HepG2 (cell line): ENCODE data around the gene FAM114A2. TPM values are rescaled to one million over a fixed set of nuclear protein-coding genes. Genes with fewer than 3 reads are reported as not detected.

Experiments
- ATAC-seq: fragments of 200-7000 bp; cut with Tn5 transposase; 3 replicates; pipeline ENCODE4 v1.9.1; 2020; ENCODE audit warnings: mild to moderate bottlenecking, moderate library complexity
- BruUV-seq: library from RNA; stranded (reverse); fragments of 400-500 nt; replicated peaks from 2 replicates; lab custom pipeline; 2021; lab: Mats Ljungman, UMichigan
- CTCF ChIA-PET: fragments of 300-600 bp; formaldehyde crosslinking; extraction: SDS; loops from one replicate; lab custom pipeline; 2021; ENCODE audit warnings: low total read pairs, inconsistent platforms, low intra/inter-chr PET ratio; lab: Yijun Ruan, JAX
- POLR2A ChIA-PET: fragments of 350-600 bp; sonication (Branson Sonifier 250); formaldehyde crosslinking; loops from one replicate; lab custom pipeline; 2020; ENCODE audit warnings: antibody characterized with exemption, inconsistent platforms; lab: Yijun Ruan, JAX
- DNase-seq: peaks from one replicate; pipeline ENCODE4 v3.0.0-alpha.2; 2015; ENCODE audit warnings: low spot score
- FAIRE-seq: peaks from 3 replicates; lab custom pipeline; 2011; peaks lifted over from hg19 to GRCh38; lab: Jason Lieb, UNC
- H2AFZ ChIP-seq: one replicate; pipeline ENCODE4 v1.6.1; 2011; ENCODE audit warnings: low read length, inconsistent platforms
- H3K27ac ChIP-seq: fragments of 300-600 bp; 3 replicates; pipeline ENCODE4 v1.8.0; 2011; ENCODE audit warnings: mixed run types, mild to moderate bottlenecking, mixed read lengths, low read length, inconsistent platforms; ENCODE audit not compliant: insufficient read depth; ENCODE audit errors: extremely low read length
- H3K27me3 ChIP-seq, 2 experiments: fragments of 200-600 bp in 1 of 2; 2 replicates in 1 of 2; 3 replicates in 1 of 2; pipeline versions ENCODE4 v1.6.0 to v1.8.0; 2011; ENCODE audit warnings: low read length in 2 of 2, mild to moderate bottlenecking in 2 of 2, moderate library complexity in 2 of 2, inconsistent platforms in 1 of 2; ENCODE audit not compliant: insufficient read depth in 2 of 2, control insufficient read depth in 1 of 2
- H3K36me3 ChIP-seq, 2 experiments: fragments of 200-600 bp in 1 of 2; replicated peaks in 1 of 2; 2 replicates in 1 of 2; 3 replicates in 1 of 2; pipeline versions ENCODE4 v1.5.1 to v1.8.0; 2011; ENCODE audit warnings: low read length in 2 of 2, inconsistent platforms in 1 of 2; ENCODE audit not compliant: insufficient read depth in 2 of 2, control insufficient read depth in 1 of 2
- H3K4me1 ChIP-seq: 2 replicates; pipeline ENCODE4 v1.5.1; 2012; ENCODE audit warnings: low read length, inconsistent platforms; ENCODE audit not compliant: insufficient read depth
- H3K4me2 ChIP-seq: 2 replicates; pipeline ENCODE4 v1.6.0; 2011; ENCODE audit warnings: low read depth, low read length, inconsistent platforms
- H3K4me3 ChIP-seq, 3 experiments: fragments of 200-600 bp in 1 of 3; sonication (generic), shearing (Covaris generic) in 1 of 3; replicated peaks in 1 of 3; 2 replicates each; pipeline ENCODE4 v1.5.1; 2011 to 2016; ENCODE audit warnings: low read length in 3 of 3, inconsistent platforms in 2 of 3, low read depth in 2 of 3, mild to moderate bottlenecking in 2 of 3, control low read depth in 1 of 3, mixed read lengths in 1 of 3; ENCODE audit not compliant: insufficient read depth in 1 of 3
- H3K79me2 ChIP-seq: one replicate; pipeline ENCODE4 v1.6.1; 2011; ENCODE audit warnings: low read length, inconsistent platforms; ENCODE audit not compliant: insufficient read depth
- H3K9ac ChIP-seq: 2 replicates; pipeline ENCODE4 v1.6.0; 2011; ENCODE audit warnings: mild to moderate bottlenecking, low read depth, low read length, inconsistent platforms; ENCODE audit not compliant: insufficient read depth
- H3K9me3 ChIP-seq: 2 replicates; pipeline ENCODE4 v1.5.1; 2012; ENCODE audit warnings: mild to moderate bottlenecking, low read length
- H4K20me1 ChIP-seq: 2 replicates; pipeline ENCODE4 v1.6.0; 2011; ENCODE audit warnings: inconsistent platforms, mild to moderate bottlenecking, low read length, moderate library complexity; ENCODE audit not compliant: insufficient read depth
- AGO2 ChIP-seq: fragments of 200-400 bp; formaldehyde crosslinking; optimal IDR thresholded peaks from 2 replicates; pipeline ENCODE3; 2017; ENCODE audit warnings: mild to moderate bottlenecking, low read depth, low read length, moderate library complexity
- ASH2L ChIP-seq: fragments of 300-600, 200-600 bp; sonication (generic); IDR thresholded peaks from 2 replicates; pipeline ENCODE4 v1.7.0; 2017; ENCODE audit warnings: low read depth, mild to moderate bottlenecking, moderate library complexity, mixed read lengths, low read length; ENCODE audit not compliant: insufficient read length
- FOSL2 ChIP-seq: sonication (generic); formaldehyde crosslinking; IDR thresholded peaks from 2 replicates; pipeline ENCODE4 v1.4.0; 2020; ENCODE audit warnings: missing genetic modification reagents
- FOXJ3 ChIP-seq: sonication (generic); formaldehyde crosslinking; IDR thresholded peaks from 2 replicates; pipeline ENCODE4 v1.4.0; 2020; ENCODE audit warnings: missing genetic modification reagents, mild to moderate bottlenecking, borderline replicate concordance
- GFI1 ChIP-seq: sonication (generic); formaldehyde crosslinking; IDR thresholded peaks from 2 replicates; pipeline ENCODE4 v1.5.0; 2020; ENCODE audit warnings: missing genetic modification reagents, mild to moderate bottlenecking, borderline replicate concordance
- HNF1B ChIP-seq: sonication (generic); formaldehyde crosslinking; IDR thresholded peaks from 2 replicates; pipeline ENCODE4 v1.5.1; 2020; ENCODE audit warnings: mild to moderate bottlenecking, moderate library complexity, missing genetic modification reagents
- RAD21 ChIP-seq: fragments of 450-650 bp; formaldehyde crosslinking; IDR thresholded peaks from 2 replicates; pipeline ENCODE4 v1.5.0; 2020; ENCODE audit warnings: mild to moderate bottlenecking
- TEAD2 ChIP-seq: sonication (generic); formaldehyde crosslinking; IDR thresholded peaks from 2 replicates; pipeline ENCODE4 v1.9.0; 2021; ENCODE audit warnings: missing genetic modification reagents
- ZBTB49 ChIP-seq: sonication (generic); formaldehyde crosslinking; IDR thresholded peaks from 2 replicates; pipeline ENCODE4 v1.4.0; 2020; ENCODE audit warnings: missing genetic modification reagents, borderline replicate concordance
- ZIK1 ChIP-seq: sonication (generic); formaldehyde crosslinking; IDR thresholded peaks from 2 replicates; pipeline ENCODE4 v1.5.0; 2020; ENCODE audit warnings: mild to moderate bottlenecking, low read depth, missing genetic modification reagents, borderline replicate concordance
- ZNF619 ChIP-seq: sonication (generic); formaldehyde crosslinking; IDR thresholded peaks from 2 replicates; pipeline ENCODE4 v1.4.0; 2020; ENCODE audit warnings: mild to moderate bottlenecking, missing genetic modification reagents
- ZNF768 ChIP-seq: sonication (generic); formaldehyde crosslinking; IDR thresholded peaks from 2 replicates; pipeline ENCODE4 v1.4.0; 2020; ENCODE audit warnings: missing genetic modification reagents
- WGBS: methylation state at CpG from one replicate; pipeline ENCODE4 v1.1.6; 2017; ENCODE audit warnings: low lambda C conversion rate; 5-methylcytosine and 5-hydroxymethylcytosine counted together
- in situ Hi-C: cut with HindIII; loops from 2 replicates; pipeline ENCODE4 v1.10.0; 2017; ENCODE audit warnings: low pct_unique_long_range_greater_than_20kb; ENCODE audit not compliant: extremely low pct_ligation_motif_present
- intact Hi-C: fragments of 100-400 bp; cut with micrococcal nuclease; formaldehyde crosslinking; loops from one replicate; pipeline ENCODE4 v1.10.0; 2022; ENCODE audit not compliant: unreplicated experiment
- polyA plus RNA-seq, 8 experiments: library from polyadenylated mRNA; depleted of rRNA in 3 of 8; stranded (reverse) in 7 of 8; unstranded in 1 of 8; fragments of >200 nt; fragmentation: Illumina TruSeq in 4 of 8; extraction: Trizol in 4 of 8; gene quantifications; 2 replicates each; pipeline versions ENCODE4 v1.2.1 to v1.2.3, GENCODE V29; 2011 to 2016; ENCODE audit warnings: low read depth in 4 of 8, missing spikeins in 1 of 8, mixed read lengths in 1 of 8; ENCODE audit not compliant: insufficient read depth in 1 of 8
- total RNA-seq, 5 experiments: library from RNA; depleted of rRNA; stranded (reverse); fragments of >200 nt; fragmentation: Illumina TruSeq; extraction: Trizol; gene quantifications; 2 replicates each; pipeline ENCODE4 v1.2.3, GENCODE V29; 2016; ENCODE audit warnings: low read depth in 1 of 5

Gene FAM114A2
- total and polyA plus RNA-seq, 2 of the 13 experiments (the other 11 are each of a cell fraction or from before 2014, with no cell fraction given) = 6.9 to 11.4 TPM

- peaks cover 0 to 2% of the 10 kb centered on the region in 2 experiments; a peak in 1 of 5 replicates for H3K27me3 ChIP-seq
- 33% methylated on average over 1 of the region's 1 CpG for WGBS
- no peak for DNase-seq
- no TSS peak for BruUV-seq
- no peak; the same call in 2 of the 3 replicates for ATAC-seq
- no peak overlapping the region for H3K4me3 ChIP-seq
- no peak overlapping the region for H3K27ac ChIP-seq
- H3K4me2 ChIP-seq = no peak overlapping the region
- no peak for FAIRE-seq
- no peak overlapping the region for H2AFZ ChIP-seq
- H3K79me2 ChIP-seq = no peaks in the 10 kb centered on the region
- POLR2A ChIA-PET = no interaction called here
- H3K9me3 ChIP-seq = no peaks in the 10 kb centered on the region
- intact Hi-C loops (no loop called here), in situ Hi-C loops (no loop called here)
- CTCF ChIA-PET = no interaction called here
- H3K4me1 ChIP-seq = peaks cover 3% of the 10 kb centered on the region; the same call in 1 of the 2 replicates
- H4K20me1 ChIP-seq = no peaks in the 10 kb centered on the region
- H3K9ac ChIP-seq = no peak overlapping the region
- TF ChIP-seq FOXJ3 (CRISPR knock-in tag) (no peak), GFI1 (CRISPR knock-in tag) (no peak), RAD21 (CRISPR knock-in tag) (no peak), FOSL2 (CRISPR knock-in tag) (0 out of 2 replicates have a peak, but pooled peaks have one; percentile 8), ZNF619 (no peak)
- H3K36me3 ChIP-seq = no peaks in the 10 kb centered on the region
Measured at GRCh38 chr5:154077696-154078095, 39.0 kb upstream of the FAM114A2 start.

GRCh38 chr5:154076240-154076922 is 37.7 kb upstream of the FAM114A2 start:
- WGBS = 26% methylated on average over 3 of the region's 5 CpGs
- H3K79me2 ChIP-seq = no peaks in the 10 kb centered on the region
- no peaks in the 10 kb centered on the region for H3K9me3 ChIP-seq
- H3K4me1 ChIP-seq = peaks cover 12% of the 10 kb centered on the region; the same call in 1 of the 2 replicates
- POLR2A ChIA-PET = no interaction called here
- in situ Hi-C loops = no loop called here
- CTCF ChIA-PET = no interaction called here
- H2AFZ ChIP-seq = no peak overlapping the region
- H4K20me1 ChIP-seq = no peaks in the 10 kb centered on the region
- no TSS peak for BruUV-seq
- no peaks in the 10 kb centered on the region; a peak in 1 of 5 replicates for H3K27me3 ChIP-seq
- H3K36me3 ChIP-seq = no peaks in the 10 kb centered on the region
- no peak overlapping the region for H3K4me3 ChIP-seq
- no peak overlapping the region for H3K9ac ChIP-seq
- intact Hi-C loops = no loop called here
- H3K4me2 ChIP-seq = no peak overlapping the region
- ATAC-seq (no peak), DNase-seq (no peak), FAIRE-seq (no peak)
- H3K27ac ChIP-seq = no peak overlapping the region
- TF ChIP-seq AGO2 (no peak), ASH2L (no peak), ZBTB49 (CRISPR knock-in tag) (no peak), HNF1B (no peak), TEAD2 (no peak), ZIK1 (CRISPR knock-in tag) (no peak), ZNF768 (CRISPR knock-in tag) (no peak)
